Embryonic facial prominence (tissue), 1 donor: ENCODE measurements around the gene NSMCE4A.
"Not testable (repeated sequence)": the region's sequence is repeated elsewhere in the genome, so short reads cannot be mapped to it uniquely, and the experiment has no call there.

ENCODE experiments used
- DNase-seq: peaks from one replicate; pipeline ENCODE4 v3.0.0-alpha.2; 2016; ENCODE audit errors: extremely low spot score

Gene NSMCE4A

GRCh38 chr10:121988361-121989324 is 13.6 kb upstream of the NSMCE4A start, which contains the start of gene TACC2:
TSS of gene TACC2 (plus strand) at chr10:121989163. CDS start at chr10:122021982, 32,819 bp downstream.
- no peak for DNase-seq

GRCh38 chr10:121984463-121984862 is 9.4 kb upstream of the NSMCE4A start:
- DNase-seq, result no peak

- DNase-seq, result no peak
Observed at GRCh38 chr10:121983852-121984251, 8.8 kb upstream of the NSMCE4A start.

GRCh38 chr10:121981346-121981745 is 6.3 kb upstream of the NSMCE4A start:
- no peak for DNase-seq

GRCh38 chr10:121978511-121978910 is 3.5 kb upstream of the NSMCE4A start:
- no peak for DNase-seq

- no peak for DNase-seq
Observed at GRCh38 chr10:121976607-121977006, 1.6 kb upstream of the NSMCE4A start.

GRCh38 chr10:121975295-121976086 is 474 bp upstream of the NSMCE4A start:
- DNase-seq, result peak; percentile 29

- DNase-seq, result no peak
Observed at GRCh38 chr10:121974019-121974534, 940 bp downstream of the NSMCE4A start.

GRCh38 chr10:121969086-121969485 is 5.9 kb downstream of the NSMCE4A start:
- DNase-seq, result not testable (repeated sequence)

- no peak for DNase-seq
Observed at GRCh38 chr10:121965996-121966395, 9.0 kb downstream of the NSMCE4A start.

GRCh38 chr10:121961456-121961855 is 13.6 kb downstream of the NSMCE4A start:
- DNase-seq, result no peak

GRCh38 chr10:121959671-121960070 is 15.3 kb downstream of the NSMCE4A start:
- no peak for DNase-seq

GRCh38 chr10:121956111-121957061 is 18.6 kb downstream of the NSMCE4A start:
- DNase-seq, result no peak

- DNase-seq, result no peak
Observed at GRCh38 chr10:121952226-121952625, 22.8 kb downstream of the NSMCE4A start.

- no peak for DNase-seq
Observed at GRCh38 chr10:121949451-121949850, 25.6 kb downstream of the NSMCE4A start.

GRCh38 chr10:121949049-121949448 is 26.0 kb downstream of the NSMCE4A start:
- no peak for DNase-seq

GRCh38 chr10:121947343-121948330 is 27.4 kb downstream of the NSMCE4A start:
- DNase-seq, result no peak

- no peak for DNase-seq
Observed at GRCh38 chr10:121942749-121943416, 32.1 kb downstream of the NSMCE4A start.

GRCh38 chr10:121941532-121941931 is 33.5 kb downstream of the NSMCE4A start:
- DNase-seq, result no peak
